ENCODE results near the gene WFDC12.
"Not testable (repeated sequence)": the region's sequence is repeated elsewhere in the genome, so short reads cannot be mapped to it uniquely, and the experiment has no call there.

DNA sequence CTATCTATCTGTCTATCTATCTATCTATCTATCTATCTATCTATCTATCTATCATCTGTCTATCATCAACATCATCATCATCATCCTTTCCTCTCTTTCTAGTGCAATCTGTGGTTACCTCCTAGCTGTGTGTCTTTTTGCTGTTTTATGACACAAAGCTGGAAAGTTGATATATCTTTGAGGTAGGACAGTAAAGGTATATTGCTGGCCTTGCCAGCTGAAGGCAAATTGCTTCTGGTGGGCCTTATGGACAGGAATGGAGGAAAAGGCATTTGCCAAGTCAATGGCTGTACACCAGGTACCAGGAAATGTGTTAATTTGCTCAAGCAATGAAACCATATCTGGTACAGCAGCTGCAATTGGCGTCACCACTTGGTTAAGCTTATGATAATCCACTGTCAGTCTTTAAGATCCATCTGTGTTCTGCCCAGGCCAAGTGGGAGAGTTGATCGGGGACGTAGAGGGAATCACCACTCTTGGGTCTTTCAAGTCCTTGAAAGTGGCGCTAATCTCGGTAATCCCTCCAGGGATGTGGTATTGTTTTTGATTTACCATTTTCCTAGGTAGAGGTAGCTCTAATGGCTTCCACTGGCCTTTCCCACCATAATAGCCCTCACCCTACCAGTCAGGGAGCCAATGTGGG, 15.6 kb upstream of the WFDC12 start:
- TF ChIP-seq POLR2A (IDR thresholded peaks at IDR 0.05): not testable (repeated sequence)
- TF ChIP-seq, protein P1, sequence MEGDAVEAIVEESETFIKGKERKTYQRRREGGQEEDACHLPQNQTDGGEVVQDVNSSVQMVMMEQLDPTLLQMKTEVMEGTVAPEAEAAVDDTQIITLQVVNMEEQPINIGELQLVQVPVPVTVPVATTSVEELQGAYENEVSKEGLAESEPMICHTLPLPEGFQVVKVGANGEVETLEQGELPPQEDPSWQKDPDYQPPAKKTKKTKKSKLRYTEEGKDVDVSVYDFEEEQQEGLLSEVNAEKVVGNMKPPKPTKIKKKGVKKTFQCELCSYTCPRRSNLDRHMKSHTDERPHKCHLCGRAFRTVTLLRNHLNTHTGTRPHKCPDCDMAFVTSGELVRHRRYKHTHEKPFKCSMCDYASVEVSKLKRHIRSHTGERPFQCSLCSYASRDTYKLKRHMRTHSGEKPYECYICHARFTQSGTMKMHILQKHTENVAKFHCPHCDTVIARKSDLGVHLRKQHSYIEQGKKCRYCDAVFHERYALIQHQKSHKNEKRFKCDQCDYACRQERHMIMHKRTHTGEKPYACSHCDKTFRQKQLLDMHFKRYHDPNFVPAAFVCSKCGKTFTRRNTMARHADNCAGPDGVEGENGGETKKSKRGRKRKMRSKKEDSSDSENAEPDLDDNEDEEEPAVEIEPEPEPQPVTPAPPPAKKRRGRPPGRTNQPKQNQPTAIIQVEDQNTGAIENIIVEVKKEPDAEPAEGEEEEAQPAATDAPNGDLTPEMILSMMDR (IDR thresholded peaks at IDR 0.05): not testable (repeated sequence)

Measured in uterus (tissue), 2 donors.